HCT116 (cell line): ENCODE data around the gene TADA2B.

Experiments used
- ELF1 ChIP-seq: IDR thresholded peaks from 2 replicates; pipeline ENCODE4 v1.6.1; 2012; ENCODE audit warnings: low read depth, borderline replicate concordance
- EZH2 ChIP-seq: fragments of 200-600 bp; sonication (generic); IDR thresholded peaks from 2 replicates; pipeline ENCODE4 v1.6.1; 2017; ENCODE audit warnings: antibody characterized with exemption, mixed run types
- JUND ChIP-seq: IDR thresholded peaks from 2 replicates; pipeline ENCODE4 v1.6.1; 2012
- POLR2A ChIP-seq: IDR thresholded peaks from 2 replicates; pipeline ENCODE4 v1.7.0; 2011; ENCODE audit warnings: borderline replicate concordance; ENCODE audit not compliant: insufficient read depth, insufficient read length; ENCODE audit errors: extremely low read depth
- POLR2AphosphoS5 ChIP-seq: IDR thresholded peaks from 2 replicates; pipeline ENCODE4 v1.6.1; 2011; ENCODE audit warnings: mild to moderate bottlenecking, low read depth, low read length, moderate library complexity
- RAD21 ChIP-seq: IDR thresholded peaks from 2 replicates; pipeline ENCODE4 v1.6.1; 2012; ENCODE audit warnings: low read depth, mild to moderate bottlenecking
- SIN3A ChIP-seq: IDR thresholded peaks from 2 replicates; pipeline ENCODE4 v1.6.1; 2012; ENCODE audit warnings: low read depth
- SRF ChIP-seq: IDR thresholded peaks from 2 replicates; pipeline ENCODE4 v1.6.1; 2012; ENCODE audit warnings: low read depth
- TCF7L2 ChIP-seq: IDR thresholded peaks from 2 replicates; pipeline ENCODE4 v1.7.0; 2011; ENCODE audit warnings: borderline replicate concordance, inconsistent platforms; ENCODE audit not compliant: insufficient read depth, insufficient read length; ENCODE audit errors: extremely low read depth
- YY1 ChIP-seq: IDR thresholded peaks from 2 replicates; pipeline ENCODE4 v1.6.1; 2011; ENCODE audit warnings: low read length, low read depth, moderate library complexity, mild to moderate bottlenecking; ENCODE audit not compliant: insufficient replicate concordance; ENCODE audit errors: extremely low read depth
- ZNF274 ChIP-seq: fragments of 200-500 bp; sonication (Bioruptor generic); IDR thresholded peaks from 2 replicates; pipeline ENCODE4 v1.6.1; 2014; ENCODE audit warnings: mild to moderate bottlenecking, low read depth, low read length, inconsistent platforms
- TF ChIP-seq, protein P1 (sequence below), 3 experiments: fragments of 200-600 bp in 1 of 3; sonication (generic) in 1 of 3; IDR thresholded peaks in 2 of 3; conservative IDR thresholded peaks in 1 of 3; 2 replicates each; pipeline ENCODE4 v1.5.1; 2012 to 2017; ENCODE audit warnings: low read depth in 2 of 3, low read length in 2 of 3, antibody characterized with exemption in 1 of 3, borderline replicate concordance in 1 of 3, control low read depth in 1 of 3, mild to moderate bottlenecking in 1 of 3, mixed read lengths in 1 of 3, mixed run types in 1 of 3, moderate library complexity in 1 of 3; ENCODE audit not compliant: insufficient read depth in 1 of 3
- TF ChIP-seq, protein P2 (sequence below): IDR thresholded peaks from 2 replicates; pipeline ENCODE4 v1.6.1; 2012

DNA sequence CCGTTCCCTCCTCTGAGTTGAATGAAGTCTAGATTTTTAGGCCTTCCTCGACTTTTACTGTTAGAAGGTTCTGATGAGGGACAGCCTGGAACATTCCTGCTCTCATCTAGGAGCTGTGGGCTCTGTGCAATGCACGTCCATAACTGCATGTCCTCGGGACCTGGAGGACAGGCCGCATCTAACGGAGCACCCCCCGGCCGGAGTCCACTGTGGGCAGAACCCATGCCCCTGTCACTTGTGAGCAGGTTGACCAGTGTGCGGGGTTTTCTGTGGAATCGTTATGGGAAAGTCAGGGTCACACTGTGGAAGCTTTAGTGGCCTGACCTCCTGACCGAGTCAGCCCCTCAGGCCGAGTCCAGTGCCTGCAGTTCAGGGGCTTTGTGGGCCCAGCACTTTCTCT is 19.3 kb upstream of the TADA2B start:
- no peak for TF ChIP-seq TCF7L2
- TF ChIP-seq, protein P1, sequence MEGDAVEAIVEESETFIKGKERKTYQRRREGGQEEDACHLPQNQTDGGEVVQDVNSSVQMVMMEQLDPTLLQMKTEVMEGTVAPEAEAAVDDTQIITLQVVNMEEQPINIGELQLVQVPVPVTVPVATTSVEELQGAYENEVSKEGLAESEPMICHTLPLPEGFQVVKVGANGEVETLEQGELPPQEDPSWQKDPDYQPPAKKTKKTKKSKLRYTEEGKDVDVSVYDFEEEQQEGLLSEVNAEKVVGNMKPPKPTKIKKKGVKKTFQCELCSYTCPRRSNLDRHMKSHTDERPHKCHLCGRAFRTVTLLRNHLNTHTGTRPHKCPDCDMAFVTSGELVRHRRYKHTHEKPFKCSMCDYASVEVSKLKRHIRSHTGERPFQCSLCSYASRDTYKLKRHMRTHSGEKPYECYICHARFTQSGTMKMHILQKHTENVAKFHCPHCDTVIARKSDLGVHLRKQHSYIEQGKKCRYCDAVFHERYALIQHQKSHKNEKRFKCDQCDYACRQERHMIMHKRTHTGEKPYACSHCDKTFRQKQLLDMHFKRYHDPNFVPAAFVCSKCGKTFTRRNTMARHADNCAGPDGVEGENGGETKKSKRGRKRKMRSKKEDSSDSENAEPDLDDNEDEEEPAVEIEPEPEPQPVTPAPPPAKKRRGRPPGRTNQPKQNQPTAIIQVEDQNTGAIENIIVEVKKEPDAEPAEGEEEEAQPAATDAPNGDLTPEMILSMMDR (IDR thresholded peaks at IDR 0.05 in 2 of 3, conservative IDR thresholded peaks at IDR 0.05 in 1 of 3; ENCODE audit: borderline replicate concordance in 1 of 3, insufficient read depth in 1 of 3, low read depth in 2 of 3, low read length in 2 of 3): no peak
- no peak for TF ChIP-seq SIN3A
- no peak for TF ChIP-seq YY1
- TF ChIP-seq RAD21: no peak
- TF ChIP-seq, protein P2, sequence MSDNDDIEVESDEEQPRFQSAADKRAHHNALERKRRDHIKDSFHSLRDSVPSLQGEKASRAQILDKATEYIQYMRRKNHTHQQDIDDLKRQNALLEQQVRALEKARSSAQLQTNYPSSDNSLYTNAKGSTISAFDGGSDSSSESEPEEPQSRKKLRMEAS: no peak
- TF ChIP-seq EZH2: no peak
- no peak for TF ChIP-seq POLR2A
- no peak for TF ChIP-seq POLR2AphosphoS5
- TF ChIP-seq ELF1: no peak
- no peak for TF ChIP-seq SRF
- TF ChIP-seq ZNF274: no peak
- TF ChIP-seq JUND: no peak
